SIG-M5 (cell line): ENCODE measurements around the gene MYO9A.
"Not testable (repeated sequence)": the region's sequence is repeated elsewhere in the genome, so short reads cannot be mapped to it uniquely, and the experiment has no call there.

Source experiments
- DNase-seq: peaks from one replicate; lab custom pipeline; 2025; lab: John Stamatoyannopoulos, UW

The MYO9A gene

GRCh38 chr15:71874245-71874644 lies 243.7 kb downstream of the MYO9A start:
- DNase-seq = no peak

DNA sequence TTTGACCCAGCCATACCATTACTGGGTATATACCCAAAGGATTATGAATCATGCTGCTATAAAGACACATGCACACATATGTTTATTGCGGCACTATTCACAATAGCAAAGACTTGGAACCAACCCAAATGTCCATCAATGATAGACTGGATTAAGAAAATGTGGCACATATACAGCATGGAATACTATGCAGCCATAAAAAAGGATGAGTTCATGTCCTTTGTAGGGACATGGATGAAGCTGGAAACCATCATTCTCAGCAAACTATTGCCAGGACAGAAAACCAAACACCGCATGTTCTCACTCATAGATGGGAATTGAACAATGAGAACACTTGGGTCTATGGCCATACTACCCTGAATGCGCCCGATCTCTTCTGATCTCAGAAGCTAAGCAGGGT lies 259.7 kb downstream of the MYO9A start:
- not testable (repeated sequence) for DNase-seq

DNA sequence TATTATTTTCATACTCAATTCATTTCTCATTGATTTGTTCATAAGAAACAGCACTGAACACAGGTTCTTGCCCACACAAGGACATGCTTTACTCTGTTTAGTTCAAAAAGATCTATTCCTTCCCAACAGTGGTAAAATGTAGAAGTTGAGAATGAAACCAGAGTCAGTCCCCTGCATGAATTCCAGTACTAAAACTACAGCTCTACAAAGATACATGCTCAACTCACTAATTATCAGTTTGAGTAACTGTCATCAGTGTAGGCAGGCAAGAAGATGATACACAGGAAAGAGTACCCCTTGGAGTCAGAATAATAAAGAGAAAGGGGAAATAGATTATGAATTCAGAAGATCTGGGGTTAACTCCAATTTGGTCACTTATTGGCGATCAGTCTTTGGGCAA lies 264.4 kb downstream of the MYO9A start:
- no peak for DNase-seq

DNA sequence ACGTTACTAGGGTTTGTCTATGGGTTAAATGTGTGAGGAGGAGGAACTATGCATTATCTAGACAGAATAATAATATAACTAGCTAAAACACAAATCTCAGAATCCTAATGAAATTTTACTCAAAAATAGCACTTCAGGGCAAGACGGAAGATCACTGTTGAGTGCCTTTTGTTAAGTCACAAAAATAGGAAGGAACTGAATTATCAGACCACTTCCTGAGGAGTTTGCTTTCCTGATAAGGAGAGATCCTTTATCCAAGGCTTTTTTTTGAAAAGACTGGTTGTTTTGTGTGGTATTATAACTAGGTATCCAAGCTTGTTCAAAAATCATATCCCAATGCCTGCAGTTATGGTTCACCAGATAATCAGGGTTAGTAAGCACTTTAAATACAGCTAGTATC lies 273.0 kb downstream of the MYO9A start:
- DNase-seq = no peak

DNA sequence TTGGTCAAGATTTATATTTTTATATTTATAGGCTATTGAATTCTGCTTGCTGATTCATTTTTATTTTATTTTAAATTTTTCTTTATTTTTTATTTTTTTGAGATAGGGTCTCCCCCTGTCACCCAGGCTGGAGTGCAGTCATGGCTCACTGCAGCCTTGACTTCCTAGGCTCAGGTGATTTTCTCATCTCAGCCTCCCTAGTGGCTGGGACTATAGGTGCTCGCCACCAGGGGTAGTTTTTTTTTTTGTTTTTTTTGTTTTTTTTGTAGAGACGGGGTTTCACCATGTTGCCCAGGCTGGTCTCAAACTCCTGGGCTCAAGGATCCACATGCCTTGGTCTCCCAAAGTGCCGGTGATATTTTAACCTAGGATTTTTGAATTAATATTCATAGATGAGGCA lies 276.4 kb downstream of the MYO9A start:
- DNase-seq = no peak

DNA sequence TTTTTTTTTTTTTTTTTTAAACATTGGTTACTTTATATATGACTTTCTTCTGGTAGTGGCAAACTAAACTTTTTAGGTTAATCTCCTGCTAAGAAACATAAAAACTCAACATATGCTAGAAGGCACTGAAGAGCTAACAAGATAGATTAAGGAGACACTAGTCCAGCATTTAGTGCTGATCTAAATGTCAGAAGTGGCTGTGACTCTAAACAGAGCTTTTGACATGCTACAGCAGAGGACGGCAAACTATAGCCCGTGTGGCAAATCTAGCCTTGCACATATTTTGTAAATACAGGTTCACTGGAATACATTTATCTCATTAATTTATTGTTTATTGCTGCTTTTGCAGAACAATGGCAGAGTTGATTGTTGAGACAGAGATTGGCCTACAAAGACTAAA lies 287.0 kb downstream of the MYO9A start:
- no peak for DNase-seq

DNA sequence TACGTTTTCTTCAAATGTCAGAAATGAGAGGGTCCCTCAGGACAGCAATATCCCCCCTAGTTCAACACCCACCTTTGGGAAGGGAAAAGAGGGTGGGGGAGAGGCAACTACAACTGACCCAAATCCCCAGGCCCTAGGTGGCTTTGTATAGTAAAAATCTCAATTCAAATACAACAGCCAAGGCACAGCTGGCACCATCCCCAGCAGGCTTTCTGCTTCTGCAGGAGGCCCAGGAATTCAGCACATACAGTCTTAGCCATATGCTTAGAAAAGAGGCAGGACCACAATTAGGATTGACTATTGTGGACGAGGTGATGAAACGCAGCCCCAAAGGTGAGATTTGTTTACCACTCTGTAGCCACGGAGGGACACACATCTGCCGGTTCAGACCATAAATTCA lies 291.8 kb downstream of the MYO9A start:
- DNase-seq = no peak

- no peak for DNase-seq
Measured at GRCh38 chr15:71825021-71825730, 292.8 kb downstream of the MYO9A start.

DNA sequence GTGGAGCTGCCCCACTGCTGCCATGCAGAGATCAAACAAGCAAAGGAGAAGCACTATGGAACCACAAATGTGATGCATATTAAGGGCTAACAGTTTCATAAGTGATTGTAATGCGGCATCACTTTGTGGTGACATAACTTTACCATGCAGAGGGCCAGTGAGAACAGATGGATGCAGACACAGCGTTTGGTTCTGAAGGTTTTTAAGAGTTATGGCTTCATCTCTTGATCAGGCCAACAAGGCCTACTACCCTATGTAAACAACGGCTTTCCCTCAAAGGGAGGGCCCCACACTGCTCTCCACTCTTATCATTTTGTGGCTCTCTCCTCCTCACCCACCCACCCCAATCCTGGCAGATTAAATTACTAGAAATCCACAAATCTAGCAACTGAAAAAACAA lies 294.1 kb downstream of the MYO9A start:
- DNase-seq = no peak

GRCh38 chr15:71822890-71823630 lies 294.9 kb downstream of the MYO9A start:
- no peak for DNase-seq

GRCh38 chr15:71821547-71822129 lies 296.3 kb downstream of the MYO9A start:
- no peak for DNase-seq

DNA sequence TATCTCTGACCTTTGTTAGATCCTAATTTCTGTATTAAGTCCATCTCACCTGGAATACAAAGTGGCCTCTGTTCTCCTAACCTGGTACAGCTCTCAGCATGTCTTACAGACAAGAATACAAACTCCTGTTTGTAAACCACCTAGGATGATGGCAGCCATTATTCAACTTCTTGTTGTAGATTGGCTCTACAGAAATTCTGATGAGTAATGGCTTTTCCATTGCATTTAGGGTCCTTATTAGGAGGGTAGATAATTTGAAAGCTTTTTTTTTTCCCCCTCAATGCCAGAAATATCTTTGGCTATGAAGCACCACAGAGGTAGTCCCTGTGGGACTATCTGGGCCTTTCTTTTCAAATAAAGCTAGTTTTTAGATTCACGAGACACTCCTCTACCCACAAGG lies 297.8 kb downstream of the MYO9A start:
- no peak for DNase-seq

GRCh38 chr15:71817351-71817750 lies 300.6 kb downstream of the MYO9A start:
- DNase-seq = no peak

GRCh38 chr15:71815301-71815700 lies 302.6 kb downstream of the MYO9A start:
- no peak for DNase-seq

- no peak for DNase-seq
Measured at GRCh38 chr15:71813723-71814470, 304.1 kb downstream of the MYO9A start.

DNA sequence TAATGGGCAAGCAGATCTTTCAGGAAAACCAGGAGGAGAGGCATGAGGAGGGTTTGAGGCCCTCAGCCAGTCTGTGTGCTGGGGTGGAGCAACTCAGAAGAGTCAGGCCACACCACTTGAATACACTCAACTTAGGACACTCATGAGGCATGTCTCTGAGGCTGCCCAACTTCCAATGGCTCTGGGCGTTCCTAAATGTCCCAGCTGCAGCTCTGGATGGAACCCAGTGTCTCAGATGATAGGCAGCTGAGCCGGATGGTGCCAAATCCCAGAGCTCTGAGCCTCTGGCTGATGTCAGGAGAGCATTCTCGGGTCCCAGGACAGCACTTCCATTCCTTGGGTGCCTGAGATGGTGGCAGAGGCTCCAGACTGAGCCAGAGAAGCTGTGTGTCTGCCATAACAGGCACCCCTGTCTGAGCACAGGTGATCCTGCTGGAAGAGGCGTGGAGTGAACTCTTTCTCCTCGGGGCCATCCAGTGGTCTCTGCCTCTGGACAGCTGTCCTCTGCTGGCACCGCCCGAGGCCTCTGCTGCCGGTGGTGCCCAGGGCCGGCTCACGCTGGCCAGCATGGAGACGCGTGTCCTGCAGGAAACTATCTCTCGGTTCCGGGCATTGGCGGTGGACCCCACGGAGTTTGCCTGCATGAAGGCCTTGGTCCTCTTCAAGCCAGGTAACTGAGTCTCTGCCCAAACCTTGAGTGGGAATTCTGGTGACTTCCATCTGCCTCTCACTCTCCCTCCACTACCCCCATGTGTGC lies 304.8 kb downstream of the MYO9A start:
- DNase-seq = no peak

GRCh38 chr15:71811752-71812735 lies 305.9 kb downstream of the MYO9A start:
- DNase-seq = no peak

- DNase-seq = no peak
Measured at GRCh38 chr15:71811036-71811736, 306.8 kb downstream of the MYO9A start.

- no peak for DNase-seq
Measured at GRCh38 chr15:71810256-71811035, 307.5 kb downstream of the MYO9A start, which contains the start of gene NR2E3. TSS of gene NR2E3 (plus strand) at chr15:71810554. CDS start at chr15:71810744, 190 bp downstream.
